ENCODE measurements around the gene UBE2L5. TPM values are rescaled to one million over a fixed set of nuclear protein-coding genes. Genes with fewer than 3 reads are reported as not detected.

UBE2L5 gene
- total RNA-seq, 1 donor from 2014 or later = not detected

GRCh38 chr13:30378191-30378590 is 44.1 kb upstream of the UBE2L5 start:
- DNase-seq (ENCODE audit: low read depth) = no peak
- Histone ChIP-seq H3K4me3 (ENCODE audit: low read depth, low read length) (no peak overlapping the region), H3K36me3 (ENCODE audit: control insufficient read depth, insufficient read depth, low read length) (no peaks in the 10 kb centered on the region), H3K27me3 (ENCODE audit: control insufficient read depth, insufficient read depth, low read length) (no peaks in the 10 kb centered on the region)
- no peak for TF ChIP-seq CTCF (IDR thresholded peaks at IDR 0.05; ENCODE audit: insufficient read depth, low read length, poor library complexity, severe bottlenecking)

DNA sequence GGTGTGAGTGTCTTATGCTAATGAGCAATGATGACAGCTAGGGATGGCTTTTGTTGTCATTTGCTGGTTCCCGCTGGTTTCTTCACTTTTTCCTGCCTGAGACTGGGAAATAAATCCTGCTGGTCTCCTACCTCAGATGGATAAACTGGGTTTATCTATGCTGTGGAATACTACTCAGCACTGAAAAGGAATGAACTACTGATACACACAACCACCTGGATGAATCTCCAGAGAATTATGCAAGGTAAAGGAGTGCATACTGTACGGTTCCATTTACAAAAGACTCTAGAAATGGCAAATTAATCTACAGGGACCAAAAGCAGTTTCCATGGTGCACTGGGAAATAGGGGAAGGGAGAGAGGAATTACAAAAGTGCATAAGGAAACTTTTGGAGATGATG is 41.2 kb upstream of the UBE2L5 start:
- H3K36me3 ChIP-seq (ENCODE audit: control insufficient read depth, insufficient read depth, low read length) = no peaks in the 10 kb centered on the region

DNA sequence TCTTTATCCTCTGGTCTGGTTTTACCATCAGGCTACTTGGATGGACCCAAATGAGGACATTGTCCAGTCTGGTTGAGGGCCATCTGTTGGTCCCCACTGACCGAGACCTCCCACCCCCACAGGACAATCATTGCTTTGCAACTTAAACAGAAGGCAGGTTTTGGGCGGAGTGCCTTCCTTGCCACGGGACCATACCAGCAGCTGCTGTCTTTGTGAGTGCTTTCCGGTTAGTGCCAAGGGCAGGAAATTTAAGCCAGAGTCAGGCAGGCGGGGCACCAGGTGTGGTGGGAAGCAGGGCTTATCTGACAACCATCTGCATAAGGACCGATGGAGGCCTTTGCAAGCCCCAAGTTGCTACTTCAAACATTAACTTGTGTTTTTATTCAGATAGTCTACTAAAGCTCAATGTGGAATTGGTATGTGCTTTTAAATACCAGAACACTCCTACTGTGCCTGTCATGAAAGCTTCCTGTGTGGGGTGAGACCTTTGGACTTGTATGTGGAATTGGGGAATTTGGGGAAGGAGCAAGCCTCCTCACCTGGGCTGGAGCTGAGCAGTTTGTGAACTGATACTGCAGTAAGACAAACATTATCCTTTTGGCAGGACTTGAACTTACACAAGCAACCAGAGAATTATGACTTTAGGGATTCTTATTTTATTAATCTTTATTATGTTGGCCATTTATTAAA is 39.3 kb upstream of the UBE2L5 start:
- Histone ChIP-seq H3K27me3 (ENCODE audit: control insufficient read depth, insufficient read depth, low read length) (no peaks in the 10 kb centered on the region), H3K4me3 (ENCODE audit: low read depth, low read length) (no peak overlapping the region), H3K36me3 (ENCODE audit: control insufficient read depth, insufficient read depth, low read length) (no peaks in the 10 kb centered on the region)
- DNase-seq (ENCODE audit: low read depth) = no peak
- no peak for TF ChIP-seq CTCF (IDR thresholded peaks at IDR 0.05; ENCODE audit: insufficient read depth, low read length, poor library complexity, severe bottlenecking)

More for the DNA sequence above, 41.2 kb upstream of the UBE2L5 start:
- no peak for TF ChIP-seq CTCF (IDR thresholded peaks at IDR 0.05; ENCODE audit: insufficient read depth, low read length, poor library complexity, severe bottlenecking)
- no peak for DNase-seq (ENCODE audit: low read depth)
- Histone ChIP-seq H3K4me3 (ENCODE audit: low read depth, low read length) (no peak overlapping the region), H3K27me3 (ENCODE audit: control insufficient read depth, insufficient read depth, low read length) (no peaks in the 10 kb centered on the region)

- H3K4me3 ChIP-seq (ENCODE audit: low read depth, low read length) = no peak overlapping the region
- no peaks in the 10 kb centered on the region for H3K27me3 ChIP-seq (ENCODE audit: control insufficient read depth, insufficient read depth, low read length)
- no peaks in the 10 kb centered on the region for H3K36me3 ChIP-seq (ENCODE audit: control insufficient read depth, insufficient read depth, low read length)
- TF ChIP-seq CTCF (IDR thresholded peaks at IDR 0.05; ENCODE audit: insufficient read depth, low read length, poor library complexity, severe bottlenecking) = no peak
- DNase-seq (ENCODE audit: low read depth) = no peak
Measured at GRCh38 chr13:30388406-30389283, 33.6 kb upstream of the UBE2L5 start.

GRCh38 chr13:30391956-30392680 is 30.2 kb upstream of the UBE2L5 start:
- H3K27me3 ChIP-seq (ENCODE audit: control insufficient read depth, insufficient read depth, low read length) = no peaks in the 10 kb centered on the region
- DNase-seq (ENCODE audit: low read depth) = no peak
- no peak overlapping the region for H3K4me3 ChIP-seq (ENCODE audit: low read depth, low read length)
- TF ChIP-seq CTCF (IDR thresholded peaks at IDR 0.05; ENCODE audit: insufficient read depth, low read length, poor library complexity, severe bottlenecking) = no peak
- H3K36me3 ChIP-seq (ENCODE audit: control insufficient read depth, insufficient read depth, low read length) = no peaks in the 10 kb centered on the region
